ENCODE data around the gene KCNH2.

The KCNH2 gene

DNA sequence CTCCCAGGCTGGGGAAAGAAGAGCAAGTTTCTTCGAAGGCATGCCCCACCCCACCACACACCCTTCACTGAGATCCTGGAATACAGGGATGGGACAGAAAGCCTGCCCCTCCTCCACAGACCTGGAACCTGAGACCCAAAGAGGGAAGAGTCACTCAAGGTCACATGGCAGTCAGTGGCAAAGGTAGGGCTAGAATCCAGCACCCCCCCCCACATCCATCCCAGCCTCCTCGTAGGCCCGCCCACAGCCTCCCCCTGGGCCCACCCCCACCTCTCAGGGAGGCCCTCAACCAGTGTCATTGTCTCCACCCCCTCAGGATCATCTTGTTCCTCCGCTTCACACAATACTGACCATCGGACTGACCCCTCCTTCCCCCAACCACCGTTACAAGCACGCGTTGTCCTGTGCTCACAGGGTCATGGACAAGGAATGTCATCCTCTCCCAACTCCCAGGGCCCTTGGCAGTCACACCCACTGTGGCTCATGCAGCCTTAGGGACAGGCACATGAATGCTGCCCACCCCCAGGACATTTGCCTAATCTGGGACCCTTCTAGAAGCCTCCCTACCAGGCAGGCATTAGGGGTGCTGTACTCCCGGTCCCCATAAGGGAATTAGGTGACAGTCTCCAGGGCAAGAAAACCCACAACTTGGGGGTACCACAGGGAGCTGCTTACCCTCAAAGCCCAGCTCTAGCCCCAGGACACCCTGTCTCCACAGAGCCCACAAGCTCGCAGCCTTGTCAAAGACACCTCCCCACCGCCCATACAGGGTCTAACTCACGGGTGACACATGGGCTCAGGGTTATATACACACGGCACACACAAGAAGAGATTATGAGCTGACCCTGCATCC is 1.4 kb downstream of the KCNH2 start (continued):
- peak; percentile 82 for TF ChIP-seq KLF1 (tag by site-specific recombination; IDR thresholded peaks at IDR 0.05)
- TF ChIP-seq SP2 (tag by site-specific recombination; IDR thresholded peaks at IDR 0.05): peak; percentile 36; the same call in 1 of the 2 replicates

GRCh38 chr7:150975536-150976319 is 2.4 kb downstream of the KCNH2 start:
- CTCF ChIA-PET: interaction anchor here (0.5 to 2.7 kb wide), 9 partner anchors 8 to 1408 kb away, joined by 3 to 21 read pairs (median 4); no protein-coding TSS in a partner anchor
- POLR2A ChIA-PET: no interaction called here

GRCh38 chr7:150974468-150975391 is 3.4 kb downstream of the KCNH2 start:
- Histone ChIP-seq H3K4me3 (ENCODE audit: low read depth, low read length) (peak overlapping the region; percentile 51), H3K27ac (ENCODE audit: extremely low read depth, low read depth, low read length) (peak overlapping the region; percentile 32; the same call in 1 of the 2 replicates), H3K4me1 (ENCODE audit: control insufficient read depth, insufficient read depth, low read length) (no peaks in the 10 kb centered on the region; the same call in 1 of the 2 replicates), H3K9me3 (ENCODE audit: control insufficient read depth, insufficient read depth, low read depth, low read length) (no peaks in the 10 kb centered on the region), H3K36me3 (ENCODE audit: control insufficient read depth in 2 of 2, insufficient read depth in 1 of 2, low read length in 2 of 2) (no peaks in the 10 kb centered on the region)
- ChIA-PET POLR2A (no interaction called here), CTCF (interaction anchor here (0.8 to 2.7 kb wide), 4 partner anchors 7 to 44 kb away, joined by 3 to 21 read pairs (median 8); no protein-coding TSS in a partner anchor)
- no peak for TF ChIP-seq ZNF701 (tag by site-specific recombination; IDR thresholded peaks at IDR 0.05)
- TF ChIP-seq KLF16 (tag by site-specific recombination; IDR thresholded peaks at IDR 0.05): peak; percentile 78
- TF ChIP-seq SCRT2 (tag by site-specific recombination; IDR thresholded peaks at IDR 0.05): peak; percentile 58; the same call in 1 of the 2 replicates
- peak; percentile 27; the same call in 1 of the 2 replicates for TF ChIP-seq GLIS1 (tag by site-specific recombination; IDR thresholded peaks at IDR 0.05)
- peak; percentile 57 for TF ChIP-seq PATZ1 (tag by site-specific recombination; IDR thresholded peaks at IDR 0.05)
- TF ChIP-seq IKZF3 (tag by site-specific recombination; IDR thresholded peaks at IDR 0.05): 0 out of 2 replicates have a peak, but pooled peaks have one; percentile 61
- peak; percentile 44; the same call in 1 of the 2 replicates for TF ChIP-seq ZNF2 (tag by site-specific recombination; IDR thresholded peaks at IDR 0.05)
- TF ChIP-seq ZNF280C (tag by site-specific recombination; IDR thresholded peaks at IDR 0.05): no peak
- TF ChIP-seq ZNF692 (tag by site-specific recombination; IDR thresholded peaks at IDR 0.05): peak; percentile 50; the same call in 1 of the 2 replicates
- TF ChIP-seq ZNF544 (tag by site-specific recombination; IDR thresholded peaks at IDR 0.05): no peak
- no peak for TF ChIP-seq ZNF621 (tag by site-specific recombination; IDR thresholded peaks at IDR 0.05)
- peak; percentile 31 for TF ChIP-seq SP3 (tag by site-specific recombination; IDR thresholded peaks at IDR 0.05)
- TF ChIP-seq ZFP37 (tag by site-specific recombination; IDR thresholded peaks at IDR 0.05): 0 out of 2 replicates have a peak, but pooled peaks have one; percentile 69
- TF ChIP-seq ZNF366 (tag by site-specific recombination; conservative IDR thresholded peaks at IDR 0.05): 0 out of 2 replicates have a peak, but pooled peaks have one; percentile 15
- peak; percentile 73; the same call in 1 of the 2 replicates for TF ChIP-seq ZBTB10 (tag by site-specific recombination; IDR thresholded peaks at IDR 0.05)
- 0 out of 2 replicates have a peak, but pooled peaks have one; percentile 41 for TF ChIP-seq ZNF423 (tag by site-specific recombination; IDR thresholded peaks at IDR 0.05)

More at GRCh38 chr7:150975536-150976319, 2.4 kb downstream of the KCNH2 start:
- no peaks in the 10 kb centered on the region; the same call in 1 of the 2 replicates for H3K4me1 ChIP-seq (ENCODE audit: control insufficient read depth, insufficient read depth, low read length)
- TF ChIP-seq ZNF211 (tag by site-specific recombination; IDR thresholded peaks at IDR 0.05; ENCODE audit: low read depth): no peak
- TF ChIP-seq ZNF24 (tag by site-specific recombination; IDR thresholded peaks at IDR 0.05): no peak
- TF ChIP-seq MYNN (tag by site-specific recombination; IDR thresholded peaks at IDR 0.05; ENCODE audit: borderline replicate concordance): no peak
- TF ChIP-seq ZNF155 (tag by site-specific recombination; IDR thresholded peaks at IDR 0.05): no peak
- H3K9me3 ChIP-seq (ENCODE audit: control insufficient read depth, insufficient read depth, low read depth, low read length): no peaks in the 10 kb centered on the region
- H3K4me3 ChIP-seq (ENCODE audit: low read depth, low read length): no peak overlapping the region; the same call in 1 of the 2 replicates
- H3K27ac ChIP-seq (ENCODE audit: extremely low read depth, low read depth, low read length): no peak overlapping the region
- H3K36me3 ChIP-seq (ENCODE audit: control insufficient read depth in 2 of 2, insufficient read depth in 1 of 2, low read length in 2 of 2): no peaks in the 10 kb centered on the region

All from HEK293 (cell line).